Measurements from ENCODE around the gene ADIPOR1.

The ADIPOR1 gene

GRCh38 chr1:202968895-202969295 lies 10.8 kb upstream of the ADIPOR1 start:
- no peak for DNase-seq (ENCODE audit: low read depth in 2 of 2)

GRCh38 chr1:202968351-202968750 lies 10.2 kb upstream of the ADIPOR1 start:
- no peak for DNase-seq (ENCODE audit: low read depth in 2 of 2)

- DNase-seq (ENCODE audit: low read depth in 2 of 2) = no peak
These were observed 9.7 kb upstream of the ADIPOR1 start for GRCh38 chr1:202967684-202968281.

GRCh38 chr1:202966006-202966898 lies 8.1 kb upstream of the ADIPOR1 start:
- no peak for DNase-seq (ENCODE audit: low read depth in 2 of 2)

- no peak for DNase-seq (ENCODE audit: low read depth in 2 of 2)
These were observed 7.3 kb upstream of the ADIPOR1 start for GRCh38 chr1:202965422-202965821.

GRCh38 chr1:202964791-202965410 lies 6.8 kb upstream of the ADIPOR1 start:
- no peak for DNase-seq (ENCODE audit: low read depth in 2 of 2)

- DNase-seq (ENCODE audit: low read depth in 2 of 2) = no peak
These were observed 3.2 kb upstream of the ADIPOR1 start for GRCh38 chr1:202961220-202961880.

- no peak for DNase-seq (ENCODE audit: low read depth in 2 of 2)
These were observed 1.1 kb upstream of the ADIPOR1 start for GRCh38 chr1:202959276-202959620.

- DNase-seq (ENCODE audit: low read depth in 2 of 2) = no peak
These were observed 598 bp upstream of the ADIPOR1 start for GRCh38 chr1:202958544-202959275.

GRCh38 chr1:202956969-202957368 lies 1.1 kb downstream of the ADIPOR1 start:
- no peak for DNase-seq (ENCODE audit: low read depth in 2 of 2)

- DNase-seq (ENCODE audit: low read depth in 2 of 2) = no peak
These were observed 3.9 kb downstream of the ADIPOR1 start for GRCh38 chr1:202954057-202954745.

- no peak for DNase-seq (ENCODE audit: low read depth in 2 of 2)
These were observed 4.7 kb downstream of the ADIPOR1 start for GRCh38 chr1:202953392-202953791.

- DNase-seq (ENCODE audit: low read depth in 2 of 2) = no peak
These were observed 5.3 kb downstream of the ADIPOR1 start for GRCh38 chr1:202952818-202953217.

GRCh38 chr1:202952099-202952498 lies 6.0 kb downstream of the ADIPOR1 start:
- DNase-seq (ENCODE audit: low read depth in 2 of 2) = no peak

- DNase-seq (ENCODE audit: low read depth in 2 of 2) = no peak
These were observed 6.7 kb downstream of the ADIPOR1 start for GRCh38 chr1:202951437-202951836.

- no peak for DNase-seq (ENCODE audit: low read depth in 2 of 2)
These were observed 12.6 kb downstream of the ADIPOR1 start for GRCh38 chr1:202945483-202945882.

GRCh38 chr1:202944438-202944921 lies 13.6 kb downstream of the ADIPOR1 start:
- DNase-seq (ENCODE audit: low read depth in 2 of 2) = no peak

- no peak for DNase-seq (ENCODE audit: low read depth in 2 of 2)
These were observed 15.7 kb downstream of the ADIPOR1 start for GRCh38 chr1:202942426-202942825.

- no peak for DNase-seq (ENCODE audit: low read depth in 2 of 2)
These were observed 16.7 kb downstream of the ADIPOR1 start for GRCh38 chr1:202941372-202941771.

GRCh38 chr1:202940561-202940960 lies 17.6 kb downstream of the ADIPOR1 start:
- no peak for DNase-seq (ENCODE audit: low read depth in 2 of 2)
